GM18858 (cell line): ENCODE data around the gene CTSV.
"Not testable (repeated sequence)": the region's sequence is repeated elsewhere in the genome, so short reads cannot be mapped to it uniquely, and the experiment has no call there.

Source experiments
- ATAC-seq: cut with Tn5 transposase; IDR thresholded peaks from one replicate; pipeline ENCODE4 v1.9.1; 2021; ENCODE audit not compliant: unreplicated experiment

CTSV gene

GRCh38 chr9:97045300-97045699 is 6.4 kb upstream of the CTSV start:
- ATAC-seq = no peak

GRCh38 chr9:97041898-97042297 is 3.0 kb upstream of the CTSV start:
- no peak for ATAC-seq

- ATAC-seq = no peak
These were observed 545 bp upstream of the CTSV start for GRCh38 chr9:97039514-97039860.

GRCh38 chr9:97023505-97023904 is 15.4 kb downstream of the CTSV start:
- not testable (repeated sequence) for ATAC-seq

- peak; percentile 61 for ATAC-seq
These were observed 25.5 kb downstream of the CTSV start for GRCh38 chr9:97013151-97014132.

GRCh38 chr9:97012617-97013016 is 26.3 kb downstream of the CTSV start:
- peak; percentile 37 for ATAC-seq

- ATAC-seq = not testable (repeated sequence)
These were observed 36.7 kb downstream of the CTSV start for GRCh38 chr9:97002195-97002594.

GRCh38 chr9:97001338-97001737 is 37.6 kb downstream of the CTSV start:
- ATAC-seq = not testable (repeated sequence)

- ATAC-seq = not testable (repeated sequence)
These were observed 38.7 kb downstream of the CTSV start for GRCh38 chr9:97000139-97000787.

GRCh38 chr9:96999733-97000132 is 39.2 kb downstream of the CTSV start:
- not testable (repeated sequence) for ATAC-seq

- not testable (repeated sequence) for ATAC-seq
These were observed 41.8 kb downstream of the CTSV start for GRCh38 chr9:96997009-96997701.

- ATAC-seq = not testable (repeated sequence)
These were observed 44.4 kb downstream of the CTSV start for GRCh38 chr9:96994531-96995016.

GRCh38 chr9:96992303-96992702 is 46.6 kb downstream of the CTSV start:
- ATAC-seq = not testable (repeated sequence)

- not testable (repeated sequence) for ATAC-seq
These were observed 49.1 kb downstream of the CTSV start for GRCh38 chr9:96989747-96990318.

- not testable (repeated sequence) for ATAC-seq
These were observed 54.1 kb downstream of the CTSV start for GRCh38 chr9:96984887-96985286.

GRCh38 chr9:96984139-96984538 is 54.8 kb downstream of the CTSV start:
- not testable (repeated sequence) for ATAC-seq

GRCh38 chr9:96983496-96984122 is 55.3 kb downstream of the CTSV start:
- ATAC-seq = not testable (repeated sequence)
